NT2/D1 (cell line): ENCODE measurements around the gene CRTAC1.

Source experiments
- SUZ12 ChIP-seq: IDR thresholded peaks from 2 replicates; pipeline ENCODE4 v1.6.1; 2011; ENCODE audit not compliant: insufficient read length, insufficient read depth; ENCODE audit errors: extremely low read depth
- YY1 ChIP-seq: IDR thresholded peaks from 2 replicates; pipeline ENCODE4 v1.6.1; 2011; ENCODE audit not compliant: insufficient read length, insufficient read depth
- ZNF274 ChIP-seq: IDR thresholded peaks from 2 replicates; pipeline ENCODE4 v1.6.1; 2011; ENCODE audit warnings: mild to moderate bottlenecking, low read depth, low read length

DNA sequence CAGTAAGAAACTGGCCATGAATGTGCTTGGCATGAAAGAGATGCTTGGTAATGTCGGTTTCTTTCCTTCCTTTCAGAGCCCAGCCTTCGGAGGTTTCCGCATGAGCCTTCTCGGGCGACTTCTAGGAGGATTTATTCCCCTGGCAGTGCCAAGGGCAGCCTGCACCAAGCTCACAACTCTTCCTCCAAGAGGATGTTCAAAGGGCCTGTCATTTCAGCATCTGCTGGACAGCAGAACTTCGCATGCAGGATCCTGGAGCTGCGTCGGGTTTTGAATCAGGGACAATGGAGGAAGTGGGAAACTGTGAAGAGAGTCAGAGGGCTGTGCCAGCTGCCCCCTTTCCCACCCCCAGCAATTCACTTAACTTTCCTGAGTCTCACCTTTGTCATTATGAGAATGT, 159.4 kb downstream of the CRTAC1 start:
- TF ChIP-seq YY1, result no peak
- no peak for TF ChIP-seq SUZ12
- no peak for TF ChIP-seq ZNF274
